ENCODE results near the gene KRTAP5-1.

DNA sequence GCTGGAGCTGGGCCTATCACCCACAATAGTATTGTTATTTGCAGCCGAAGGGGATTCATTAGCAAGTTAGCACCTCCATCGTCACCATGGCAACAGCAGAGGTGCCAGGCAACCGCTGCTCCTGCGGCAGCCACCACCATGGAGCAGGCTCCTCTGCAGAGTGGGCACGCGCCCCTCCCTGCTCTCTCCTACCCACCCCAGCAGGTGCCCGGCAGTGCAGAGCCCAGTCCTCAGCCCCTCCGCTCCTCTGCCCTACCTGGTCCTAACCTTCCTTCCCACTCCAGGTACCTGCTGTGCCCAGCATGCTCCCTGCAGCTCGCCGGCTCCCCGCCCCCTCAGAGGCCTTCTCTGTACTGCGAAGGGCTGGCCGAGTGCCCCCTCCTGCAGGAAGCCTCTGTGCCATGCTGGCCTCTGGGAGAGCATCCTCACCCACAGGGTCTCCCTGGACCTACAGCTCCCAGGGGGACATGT, 16.6 kb downstream of the KRTAP5-1 start:
- TF ChIP-seq, protein P1, sequence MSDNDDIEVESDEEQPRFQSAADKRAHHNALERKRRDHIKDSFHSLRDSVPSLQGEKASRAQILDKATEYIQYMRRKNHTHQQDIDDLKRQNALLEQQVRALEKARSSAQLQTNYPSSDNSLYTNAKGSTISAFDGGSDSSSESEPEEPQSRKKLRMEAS (IDR thresholded peaks at IDR 0.05): no peak
- TF ChIP-seq REST (IDR thresholded peaks at IDR 0.05; ENCODE audit: low read depth): no peak
- TF ChIP-seq, protein P2, sequence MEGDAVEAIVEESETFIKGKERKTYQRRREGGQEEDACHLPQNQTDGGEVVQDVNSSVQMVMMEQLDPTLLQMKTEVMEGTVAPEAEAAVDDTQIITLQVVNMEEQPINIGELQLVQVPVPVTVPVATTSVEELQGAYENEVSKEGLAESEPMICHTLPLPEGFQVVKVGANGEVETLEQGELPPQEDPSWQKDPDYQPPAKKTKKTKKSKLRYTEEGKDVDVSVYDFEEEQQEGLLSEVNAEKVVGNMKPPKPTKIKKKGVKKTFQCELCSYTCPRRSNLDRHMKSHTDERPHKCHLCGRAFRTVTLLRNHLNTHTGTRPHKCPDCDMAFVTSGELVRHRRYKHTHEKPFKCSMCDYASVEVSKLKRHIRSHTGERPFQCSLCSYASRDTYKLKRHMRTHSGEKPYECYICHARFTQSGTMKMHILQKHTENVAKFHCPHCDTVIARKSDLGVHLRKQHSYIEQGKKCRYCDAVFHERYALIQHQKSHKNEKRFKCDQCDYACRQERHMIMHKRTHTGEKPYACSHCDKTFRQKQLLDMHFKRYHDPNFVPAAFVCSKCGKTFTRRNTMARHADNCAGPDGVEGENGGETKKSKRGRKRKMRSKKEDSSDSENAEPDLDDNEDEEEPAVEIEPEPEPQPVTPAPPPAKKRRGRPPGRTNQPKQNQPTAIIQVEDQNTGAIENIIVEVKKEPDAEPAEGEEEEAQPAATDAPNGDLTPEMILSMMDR (IDR thresholded peaks at IDR 0.05 in 2 of 3, conservative IDR thresholded peaks at IDR 0.05 in 1 of 3; ENCODE audit: borderline replicate concordance in 1 of 3, insufficient read depth in 1 of 3, low read depth in 2 of 3, low read length in 2 of 3): no peak
- no peak for TF ChIP-seq ATF3 (IDR thresholded peaks at IDR 0.05)
- TF ChIP-seq POLR2A (IDR thresholded peaks at IDR 0.05; ENCODE audit: borderline replicate concordance, extremely low read depth, insufficient read depth, insufficient read length): no peak
- no peak for TF ChIP-seq RAD21 (IDR thresholded peaks at IDR 0.05; ENCODE audit: low read depth)
- TF ChIP-seq POLR2AphosphoS5 (IDR thresholded peaks at IDR 0.05; ENCODE audit: low read depth, low read length): no peak
- no peak for TF ChIP-seq YY1 (IDR thresholded peaks at IDR 0.05; ENCODE audit: extremely low read depth, insufficient replicate concordance, low read depth, low read length)
- TF ChIP-seq ZNF274 (IDR thresholded peaks at IDR 0.05; ENCODE audit: low read depth, low read length): no peak
- TF ChIP-seq EGR1 (IDR thresholded peaks at IDR 0.05; ENCODE audit: low read depth): no peak
- no peak for TF ChIP-seq SIN3A (IDR thresholded peaks at IDR 0.05; ENCODE audit: low read depth)
- no peak for TF ChIP-seq ZBTB33 (IDR thresholded peaks at IDR 0.05; ENCODE audit: extremely low read depth, insufficient replicate concordance, low read length)

All from HCT116 (cell line).